Measurements from ENCODE around the gene BICC1. TPM values are rescaled to one million over a fixed set of nuclear protein-coding genes. Genes with fewer than 3 reads are reported as not detected.

The BICC1 gene
- total and polyA plus RNA-seq, 2 of the 4 experiments (the other 2 are of a cell fraction), result 5.7 to 42.5 TPM

DNA sequence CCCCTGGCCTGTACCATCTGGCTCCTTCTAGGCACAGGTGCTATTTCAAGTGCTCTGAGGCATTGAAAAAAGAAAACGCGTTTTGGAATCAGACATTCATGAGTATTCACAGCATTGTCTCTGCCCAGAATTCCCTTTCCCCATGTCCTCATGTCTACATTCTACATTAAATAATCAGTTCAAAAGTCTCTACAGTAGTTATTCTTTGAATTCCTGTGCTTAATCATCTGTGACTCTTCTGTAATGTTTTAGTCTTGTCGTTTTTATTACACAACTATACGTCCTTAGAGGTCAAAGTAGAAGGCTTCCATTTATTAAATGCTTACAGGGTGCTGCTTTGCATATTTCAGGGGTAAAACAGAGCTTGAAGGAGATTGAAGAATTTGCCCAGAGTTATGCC lies 95.7 kb downstream of the BICC1 start:
- H4K20me1 ChIP-seq (ENCODE audit: insufficient read depth, low read length), result peaks cover 4% of the 10 kb centered on the region; the same call in 1 of the 2 replicates
- H3K27me3 ChIP-seq (ENCODE audit: control insufficient read depth, insufficient read depth, low read length), result no peaks in the 10 kb centered on the region
- DNase-seq (peak; percentile 55), ATAC-seq (ENCODE audit: low read depth) (peak; percentile 71)
- peak overlapping the region; percentile 89 for H2BK5ac ChIP-seq (ENCODE audit: low read depth, low read length, poor library complexity, severe bottlenecking)
- H3K4me3 ChIP-seq (ENCODE audit: insufficient read depth, low read depth, low read length), result no peak overlapping the region
- in situ Hi-C loops (cut with MboI; ENCODE audit: low sequenced_read_pairs), result no loop called here
- ChIA-PET POLR2A (ENCODE audit: unreplicated experiment) (no interaction called here), CTCF (interaction anchor here (1.0 kb wide), 1 partner anchor 19 kb away, joined by 3 read pairs; no protein-coding TSS in a partner anchor)
- H2AK9ac ChIP-seq (replicated peaks; ENCODE audit: low read depth, low read length, poor library complexity), result no peak overlapping the region
- peaks cover 11% of the 10 kb centered on the region for H3K4me1 ChIP-seq (ENCODE audit: control insufficient read depth, insufficient read depth, low read length)
- H3K4ac ChIP-seq (ENCODE audit: low read depth, low read length), result peak overlapping the region; percentile 54
- H3K56ac ChIP-seq (ENCODE audit: extremely low read depth, insufficient read depth, low read length), result no peak overlapping the region
- 40% methylated on average over 2 of the region's 4 CpGs; no CpG with 5 or more reads in 1 of the 2 experiments for WGBS, 2 experiments (ENCODE audit: extremely low coverage in 2 of 2, insufficient read length in 1 of 2)
- no peak overlapping the region for H2BK15ac ChIP-seq (ENCODE audit: low read depth, low read length)
- H3K9ac ChIP-seq (ENCODE audit: low read depth, low read length), result no peak overlapping the region
- H4K8ac ChIP-seq (ENCODE audit: low read depth in 2 of 2, low read length in 2 of 2), result peak overlapping the region in 1 of 2 experiments; percentile 34; a peak in 1 of 4 replicates
- H2BK20ac ChIP-seq (ENCODE audit: low read depth, low read length), result peak overlapping the region; percentile 85
- peak; percentile 76; the same call in 1 of the 2 replicates for TF ChIP-seq CEBPB (IDR thresholded peaks at IDR 0.05; ENCODE audit: low read depth, low read length)
- TF ChIP-seq MAFK (IDR thresholded peaks at IDR 0.05; ENCODE audit: low read depth, low read length), result no peak
- peak overlapping the region; percentile 52 for H2BK120ac ChIP-seq (ENCODE audit: low read depth, low read length)
- H3K9me3 ChIP-seq (ENCODE audit: control insufficient read depth, insufficient read depth, low read length), result no peaks in the 10 kb centered on the region
- H3K4me2 ChIP-seq (ENCODE audit: low read depth, low read length), result peak overlapping the region; percentile 8; the same call in 1 of the 2 replicates
- no TSS peak for BruUV-seq (replicated peaks)
- no peak overlapping the region for H3K23ac ChIP-seq (ENCODE audit: low read depth, low read length)
- H4K5ac ChIP-seq (ENCODE audit: low read depth, low read length), result peak overlapping the region; percentile 4
- dilution Hi-C loops (cut with HindIII; ENCODE audit: low sequenced_read_pairs, unreplicated experiment), result no loop called here
- peak overlapping the region; percentile 60; the same call in 1 of the 2 replicates for H3K14ac ChIP-seq (replicated peaks; ENCODE audit: low read depth, low read length)
- H4K91ac ChIP-seq (ENCODE audit: insufficient read depth, low read depth, low read length), result peak overlapping the region; percentile 29; the same call in 1 of the 2 replicates
- peak overlapping the region; percentile 50 for H3K18ac ChIP-seq (ENCODE audit: low read depth, low read length)
- peak overlapping the region; percentile 75 for H3K27ac ChIP-seq (ENCODE audit: insufficient read depth, low read length)
- no peaks in the 10 kb centered on the region for H3K36me3 ChIP-seq (ENCODE audit: control insufficient read depth, insufficient read depth, low read length)
- H3K9me1 ChIP-seq (ENCODE audit: insufficient read depth, low read length), result peaks cover 9% of the 10 kb centered on the region
- no peak overlapping the region for H2AFZ ChIP-seq (replicated peaks; ENCODE audit: low read length, poor library complexity)
- intact Hi-C loops (cut with micrococcal nuclease), result no loop called here
- H3K79me1 ChIP-seq (ENCODE audit: low read depth in 1 of 2, low read length in 2 of 2), result peaks cover 15 to 22% of the 10 kb centered on the region in 2 experiments; a peak in 3 of 4 replicates
- peak overlapping the region; percentile 42 for H2AK5ac ChIP-seq (ENCODE audit: low read depth, low read length)

Data from IMR-90 (cell line).